ENCODE data around the gene PGAM2. TPM values are rescaled to one million over a fixed set of nuclear protein-coding genes. Genes with fewer than 3 reads are reported as not detected.

PGAM2 gene
- total RNA-seq, 1 donor from 2014 or later = 13.3 TPM

DNA sequence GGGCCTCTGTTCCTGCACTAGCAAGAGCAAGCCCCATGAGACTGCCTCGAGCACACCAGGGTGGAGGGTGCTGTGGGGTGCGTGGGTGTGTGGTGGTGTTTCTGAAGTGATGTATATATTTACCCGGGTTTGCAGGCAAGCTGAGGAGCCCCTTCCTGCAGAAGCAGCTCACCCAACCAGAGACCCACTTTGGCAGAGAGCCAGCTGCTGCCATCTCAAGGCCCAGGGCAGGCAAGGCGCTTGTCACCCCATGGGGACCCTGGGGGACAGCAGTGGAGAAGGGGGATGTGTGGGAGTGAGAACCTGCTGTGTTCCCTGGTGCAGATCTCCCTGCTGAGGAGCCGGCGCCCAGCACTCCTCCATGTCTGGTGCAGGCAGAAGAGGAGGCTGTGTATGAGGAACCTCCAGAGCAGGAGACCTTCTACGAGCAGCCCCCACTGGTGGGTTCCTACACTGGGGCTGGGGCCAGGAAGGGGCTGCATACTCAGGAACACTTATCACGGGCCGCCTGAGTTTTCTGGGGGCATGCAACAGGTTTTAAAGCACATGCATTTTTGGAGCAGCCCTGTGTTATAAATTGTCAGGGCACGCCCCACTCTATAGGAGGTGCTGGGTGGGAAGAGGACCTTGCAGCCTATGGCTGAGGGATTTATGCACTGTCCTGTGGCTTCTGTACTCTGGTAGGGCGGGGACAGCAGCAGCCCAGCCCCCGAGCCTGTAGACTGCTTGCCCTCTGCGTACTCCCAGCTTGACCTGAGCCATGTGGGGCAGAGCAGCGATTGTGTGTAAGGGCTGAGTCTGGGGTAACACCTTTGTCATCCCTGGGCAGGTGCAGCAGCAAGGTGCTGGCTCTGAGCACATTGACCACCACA lies 5.9 kb downstream of the PGAM2 start:
- Mint-ChIP-seq H3K36me3 (ENCODE audit: unreplicated experiment) (no peaks in the 10 kb centered on the region), H3K4me1 (ENCODE audit: low read depth, unreplicated experiment) (peaks cover 2% of the 10 kb centered on the region), H3K4me3 (ENCODE audit: unreplicated experiment) (no peak overlapping the region), H3K27me3 (ENCODE audit: unreplicated experiment) (peaks cover 9% of the 10 kb centered on the region), H3K9me3 (ENCODE audit: unreplicated experiment) (peaks cover 2% of the 10 kb centered on the region), H3K27ac (ENCODE audit: unreplicated experiment) (no peak overlapping the region)
- TF ChIP-seq, protein P1, sequence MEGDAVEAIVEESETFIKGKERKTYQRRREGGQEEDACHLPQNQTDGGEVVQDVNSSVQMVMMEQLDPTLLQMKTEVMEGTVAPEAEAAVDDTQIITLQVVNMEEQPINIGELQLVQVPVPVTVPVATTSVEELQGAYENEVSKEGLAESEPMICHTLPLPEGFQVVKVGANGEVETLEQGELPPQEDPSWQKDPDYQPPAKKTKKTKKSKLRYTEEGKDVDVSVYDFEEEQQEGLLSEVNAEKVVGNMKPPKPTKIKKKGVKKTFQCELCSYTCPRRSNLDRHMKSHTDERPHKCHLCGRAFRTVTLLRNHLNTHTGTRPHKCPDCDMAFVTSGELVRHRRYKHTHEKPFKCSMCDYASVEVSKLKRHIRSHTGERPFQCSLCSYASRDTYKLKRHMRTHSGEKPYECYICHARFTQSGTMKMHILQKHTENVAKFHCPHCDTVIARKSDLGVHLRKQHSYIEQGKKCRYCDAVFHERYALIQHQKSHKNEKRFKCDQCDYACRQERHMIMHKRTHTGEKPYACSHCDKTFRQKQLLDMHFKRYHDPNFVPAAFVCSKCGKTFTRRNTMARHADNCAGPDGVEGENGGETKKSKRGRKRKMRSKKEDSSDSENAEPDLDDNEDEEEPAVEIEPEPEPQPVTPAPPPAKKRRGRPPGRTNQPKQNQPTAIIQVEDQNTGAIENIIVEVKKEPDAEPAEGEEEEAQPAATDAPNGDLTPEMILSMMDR (IDR thresholded peaks at IDR 0.05; ENCODE audit: partially characterized antibody, unreplicated experiment) = no peak
- no peak for DNase-seq

DNA sequence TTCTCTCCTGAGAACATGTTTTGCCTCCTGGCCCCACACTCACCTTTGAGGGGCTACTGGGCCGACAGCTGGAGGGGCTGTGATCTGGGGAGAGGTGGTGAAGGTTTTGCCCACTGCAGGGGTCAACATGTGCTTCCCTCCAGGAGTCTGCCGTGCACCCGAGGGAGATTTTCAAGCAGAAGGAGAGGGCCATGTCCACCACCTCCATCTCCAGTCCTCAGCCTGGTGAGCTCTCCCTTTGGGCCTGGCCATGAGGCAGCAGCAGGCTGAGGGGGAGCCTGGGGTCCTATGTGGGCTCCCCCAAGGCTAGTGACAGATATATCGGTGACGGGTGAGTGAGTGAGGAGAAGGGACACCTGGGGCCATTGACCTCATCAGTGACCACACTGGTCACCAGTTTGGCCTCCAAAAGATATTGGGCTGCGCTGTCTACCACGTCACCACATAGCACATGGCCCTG lies 6.6 kb downstream of the PGAM2 start:
- DNase-seq = no peak
- Mint-ChIP-seq H3K4me3 (ENCODE audit: unreplicated experiment) (no peak overlapping the region), H3K4me1 (ENCODE audit: low read depth, unreplicated experiment) (peaks cover 2% of the 10 kb centered on the region), H3K9me3 (ENCODE audit: unreplicated experiment) (peaks cover 2% of the 10 kb centered on the region), H3K27me3 (ENCODE audit: unreplicated experiment) (peaks cover 8% of the 10 kb centered on the region), H3K36me3 (ENCODE audit: unreplicated experiment) (no peaks in the 10 kb centered on the region), H3K27ac (ENCODE audit: unreplicated experiment) (no peak overlapping the region)
- TF ChIP-seq, protein P1 (IDR thresholded peaks at IDR 0.05; ENCODE audit: partially characterized antibody, unreplicated experiment) = no peak

DNA sequence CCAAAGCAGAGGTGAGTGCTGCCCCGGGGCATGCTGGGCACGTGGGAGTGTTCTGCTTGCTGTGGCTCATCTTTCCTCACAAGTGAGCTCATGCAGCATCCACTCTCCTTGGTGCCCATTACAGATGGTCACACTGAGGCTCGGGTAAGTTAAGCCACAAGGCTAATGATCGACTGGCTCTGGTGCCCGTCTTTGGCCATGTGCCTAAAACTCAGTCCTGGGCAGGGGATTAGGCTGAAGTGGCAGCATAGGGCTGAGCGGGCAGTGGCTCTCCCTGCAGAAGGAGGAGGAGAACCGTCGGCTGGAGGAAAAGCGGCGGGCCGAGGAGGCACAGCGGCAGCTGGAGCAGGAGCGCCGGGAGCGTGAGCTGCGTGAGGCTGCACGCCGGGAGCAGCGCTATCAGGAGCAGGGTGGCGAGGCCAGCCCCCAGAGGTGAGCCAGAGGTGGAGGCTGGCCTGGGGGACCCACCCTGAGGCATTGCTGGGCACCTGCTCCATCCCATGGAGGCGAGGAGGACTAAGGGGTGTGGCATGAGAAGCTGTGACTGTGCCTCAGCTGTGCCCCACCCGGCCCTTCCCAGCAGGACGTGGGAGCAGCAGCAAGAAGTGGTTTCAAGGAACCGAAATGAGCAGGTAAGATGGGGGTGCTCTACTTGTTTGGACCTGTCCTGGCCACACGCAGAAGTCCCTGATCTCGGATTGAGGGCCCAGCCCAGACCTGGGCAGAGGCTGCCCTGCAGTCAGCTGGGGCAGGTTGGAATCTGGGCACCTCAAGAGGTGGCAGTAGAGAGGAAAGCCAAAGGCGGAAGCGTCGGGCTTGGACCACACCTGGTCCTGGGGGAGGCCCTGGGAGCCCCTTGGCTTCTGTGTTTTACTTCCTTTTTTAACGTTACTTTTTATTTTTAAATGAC lies 7.3 kb downstream of the PGAM2 start:
- H3K4me3 Mint-ChIP-seq (ENCODE audit: unreplicated experiment) = no peak overlapping the region
- TF ChIP-seq, protein P1 (IDR thresholded peaks at IDR 0.05; ENCODE audit: partially characterized antibody, unreplicated experiment) = no peak
- no peak overlapping the region for H3K27ac Mint-ChIP-seq (ENCODE audit: unreplicated experiment)

DNA sequence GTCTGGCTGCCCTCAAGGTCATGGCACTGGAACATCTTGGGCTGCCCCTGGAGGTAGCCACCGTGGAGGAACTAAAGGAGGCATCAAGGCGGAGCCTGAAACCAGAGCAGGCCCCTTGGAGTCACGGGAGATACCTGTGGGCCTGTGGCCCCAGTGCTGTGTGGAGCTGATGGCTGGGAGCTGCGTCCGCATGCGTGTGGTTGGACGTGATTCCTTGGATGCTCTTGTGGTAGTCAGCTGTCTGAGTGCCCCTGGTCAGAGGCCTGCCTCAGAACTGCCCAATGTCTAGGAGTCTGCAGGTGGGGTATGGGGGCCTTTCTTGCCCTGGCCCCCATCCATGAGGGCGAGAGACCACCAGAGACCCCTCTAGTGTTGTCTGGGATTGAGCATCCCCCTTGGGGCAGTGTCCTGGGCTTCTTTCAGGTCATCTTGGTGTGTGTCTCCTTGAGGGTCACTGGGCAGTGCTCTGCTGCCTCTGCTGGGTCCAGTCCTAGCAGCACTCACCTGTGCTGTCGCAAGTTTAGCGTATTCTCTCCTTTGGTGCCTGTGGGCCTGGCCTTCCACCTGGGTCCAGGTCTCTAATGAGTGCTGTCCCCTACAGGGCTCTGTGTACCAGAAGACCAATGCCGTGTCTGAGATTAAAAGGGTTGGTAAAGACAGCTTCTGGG lies 8.1 kb downstream of the PGAM2 start:
- H3K4me1 Mint-ChIP-seq (ENCODE audit: low read depth, unreplicated experiment) = no peaks in the 10 kb centered on the region
- no peak overlapping the region for H3K27ac Mint-ChIP-seq (ENCODE audit: unreplicated experiment)
- DNase-seq = no peak
- H3K36me3 Mint-ChIP-seq (ENCODE audit: unreplicated experiment) = no peaks in the 10 kb centered on the region
- H3K27me3 Mint-ChIP-seq (ENCODE audit: unreplicated experiment) = peaks cover 4% of the 10 kb centered on the region
- no peak overlapping the region for H3K4me3 Mint-ChIP-seq (ENCODE audit: unreplicated experiment)
- TF ChIP-seq, protein P1 (IDR thresholded peaks at IDR 0.05; ENCODE audit: partially characterized antibody, unreplicated experiment) = no peak
- peaks cover 2% of the 10 kb centered on the region for H3K9me3 Mint-ChIP-seq (ENCODE audit: unreplicated experiment)

More for the DNA sequence above, 7.3 kb downstream of the PGAM2 start:
- Mint-ChIP-seq H3K4me1 (ENCODE audit: low read depth, unreplicated experiment) (no peaks in the 10 kb centered on the region), H3K27me3 (ENCODE audit: unreplicated experiment) (peaks cover 7% of the 10 kb centered on the region), H3K9me3 (ENCODE audit: unreplicated experiment) (peaks cover 2% of the 10 kb centered on the region), H3K36me3 (ENCODE audit: unreplicated experiment) (no peaks in the 10 kb centered on the region)
- no peak for DNase-seq

Data from glutamatergic neuron (in vitro differentiated cells).